Effector CD4-positive, alpha-beta T cell (primary cell): ENCODE measurements around the gene AKR1B15.
"Not testable (repeated sequence)": the region's sequence is repeated elsewhere in the genome, so short reads cannot be mapped to it uniquely, and the experiment has no call there.

ENCODE experiments used
- DNase-seq: peaks from one replicate; pipeline ENCODE4 v3.0.0-alpha.2; 2020

Gene AKR1B15

DNA sequence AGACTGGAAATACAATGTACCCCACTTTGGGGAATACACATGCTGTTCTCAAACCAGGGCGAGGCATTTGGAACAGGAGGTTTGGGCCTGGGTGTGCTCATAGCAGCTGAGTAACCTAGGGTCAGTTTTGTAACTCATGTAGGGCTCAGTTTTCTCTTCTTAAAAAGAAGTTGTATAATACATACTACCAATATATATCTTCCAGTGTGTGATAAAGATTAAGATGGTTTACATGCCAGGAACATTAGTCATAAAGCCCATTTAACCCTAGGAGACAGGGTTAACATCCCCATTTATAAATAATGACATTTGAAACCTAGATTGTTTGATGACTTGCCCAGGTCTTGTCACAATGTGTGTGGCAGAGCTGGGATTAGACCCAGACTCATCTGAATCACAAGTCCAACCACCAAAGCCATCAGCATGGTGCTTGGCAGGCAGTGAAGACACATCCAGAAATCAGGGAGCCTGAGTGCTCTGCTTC, 15.6 kb upstream of the AKR1B15 start:
- DNase-seq: no peak

DNA sequence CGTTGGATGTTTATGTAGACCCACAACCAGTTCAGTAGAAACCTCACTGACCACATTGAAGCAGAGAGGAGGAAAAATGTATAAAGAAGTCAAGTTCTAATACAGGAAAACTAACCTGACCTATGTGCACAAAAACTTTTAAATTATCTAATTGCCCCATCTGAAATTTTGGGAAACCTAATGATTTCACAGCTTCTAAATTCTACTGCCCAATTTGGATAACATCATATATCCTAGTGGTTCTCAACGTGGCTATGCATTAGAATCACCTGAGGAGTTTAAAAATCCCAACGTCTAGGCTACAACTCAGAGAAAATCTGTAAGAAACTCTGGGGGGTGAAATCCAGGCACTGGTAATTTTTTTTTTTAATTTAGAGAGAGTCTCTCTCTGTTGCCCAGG, 14.3 kb upstream of the AKR1B15 start:
- DNase-seq: no peak

DNA sequence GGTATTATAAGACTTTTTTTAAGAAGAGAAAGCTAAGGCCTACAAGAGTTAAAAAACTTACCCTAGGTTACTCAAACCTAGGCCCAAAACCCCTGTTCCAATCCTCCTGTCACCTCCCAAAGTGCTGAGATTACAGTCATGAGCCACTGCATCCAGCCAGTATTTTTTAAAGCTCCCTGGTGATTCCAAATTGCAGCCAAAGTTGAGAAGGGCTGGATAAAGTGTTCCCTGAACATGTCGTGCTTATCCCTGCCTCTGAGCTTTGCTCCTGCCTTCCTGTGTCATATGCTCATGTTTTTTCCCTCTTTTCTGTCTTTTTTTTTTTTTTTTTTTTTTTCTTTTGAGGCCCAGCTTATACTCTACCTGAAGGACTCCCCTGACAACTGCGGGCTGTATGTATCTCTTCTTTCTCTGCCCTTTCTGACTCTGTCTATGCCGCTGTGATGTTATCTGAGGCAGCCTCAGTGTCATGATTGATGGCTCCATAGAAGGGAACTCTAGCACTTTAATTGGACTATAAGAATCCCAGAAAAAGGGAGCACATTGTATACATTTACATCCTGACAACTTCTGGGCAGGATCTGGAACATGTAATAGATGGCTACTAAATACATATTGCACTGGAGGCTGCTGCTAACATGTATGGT, 13.5 kb upstream of the AKR1B15 start:
- no peak for DNase-seq

DNA sequence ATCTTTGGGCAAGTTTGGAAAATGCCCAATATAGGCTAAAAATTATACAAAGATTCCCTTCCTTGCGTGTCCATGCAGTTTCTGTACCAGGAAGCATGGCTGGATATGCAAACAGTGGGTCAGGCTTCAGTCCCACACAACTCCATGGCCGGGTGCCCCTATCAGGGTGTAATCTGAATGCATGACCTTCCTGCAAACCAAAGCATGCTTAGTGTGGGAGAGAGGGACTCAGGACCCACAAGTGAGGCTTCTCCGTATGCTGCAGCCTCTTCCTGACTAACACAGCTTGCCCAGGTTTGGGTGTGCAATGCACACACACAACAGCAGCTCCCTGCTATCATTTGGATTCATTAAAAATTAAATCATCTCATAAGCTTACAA, 13.0 kb upstream of the AKR1B15 start:
- DNase-seq: no peak

DNA sequence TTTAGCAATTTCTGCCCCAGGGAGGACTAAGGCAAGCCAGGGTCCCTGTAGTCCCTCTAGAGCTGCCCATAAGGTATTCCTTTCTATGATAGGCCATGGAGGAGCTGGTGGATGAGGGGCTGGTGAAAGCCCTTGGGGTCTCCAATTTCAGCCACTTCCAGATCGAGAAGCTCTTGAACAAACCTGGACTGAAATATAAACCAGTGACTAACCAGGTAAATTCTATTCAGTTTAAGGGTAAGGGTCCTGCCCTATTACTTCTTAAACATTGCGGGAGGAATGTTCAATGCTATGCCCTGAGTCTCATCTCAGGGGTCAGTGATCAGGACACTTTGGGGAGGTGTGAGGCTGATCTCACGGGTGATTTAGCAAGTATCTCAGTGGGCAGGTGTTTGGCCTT, 12.4 kb upstream of the AKR1B15 start:
- not testable (repeated sequence) for DNase-seq

DNA sequence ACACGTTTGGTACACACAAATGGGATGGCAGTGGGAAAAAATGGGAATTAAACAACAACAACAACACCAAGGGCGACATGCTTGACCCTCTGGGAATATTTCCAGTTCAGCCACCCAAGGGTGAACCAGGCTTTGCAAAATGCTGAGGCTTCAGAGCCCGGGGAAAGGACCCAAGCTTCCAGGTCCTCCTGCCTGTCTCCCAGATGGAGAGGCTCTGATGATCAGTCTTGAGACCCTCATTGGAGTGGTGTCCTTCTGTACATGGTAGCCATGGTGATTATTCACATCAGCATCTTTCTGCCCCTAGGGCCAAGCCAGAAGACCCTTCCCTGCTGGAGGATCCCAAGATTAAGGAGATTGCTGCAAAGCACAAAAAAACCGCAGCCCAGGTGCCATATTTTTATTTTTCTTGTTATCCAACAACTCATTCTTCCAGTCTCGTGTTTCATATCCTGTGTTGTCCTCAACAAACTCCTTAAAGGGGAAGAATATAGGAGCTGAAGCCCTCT, 11.6 kb upstream of the AKR1B15 start:
- not testable (repeated sequence) for DNase-seq

DNA sequence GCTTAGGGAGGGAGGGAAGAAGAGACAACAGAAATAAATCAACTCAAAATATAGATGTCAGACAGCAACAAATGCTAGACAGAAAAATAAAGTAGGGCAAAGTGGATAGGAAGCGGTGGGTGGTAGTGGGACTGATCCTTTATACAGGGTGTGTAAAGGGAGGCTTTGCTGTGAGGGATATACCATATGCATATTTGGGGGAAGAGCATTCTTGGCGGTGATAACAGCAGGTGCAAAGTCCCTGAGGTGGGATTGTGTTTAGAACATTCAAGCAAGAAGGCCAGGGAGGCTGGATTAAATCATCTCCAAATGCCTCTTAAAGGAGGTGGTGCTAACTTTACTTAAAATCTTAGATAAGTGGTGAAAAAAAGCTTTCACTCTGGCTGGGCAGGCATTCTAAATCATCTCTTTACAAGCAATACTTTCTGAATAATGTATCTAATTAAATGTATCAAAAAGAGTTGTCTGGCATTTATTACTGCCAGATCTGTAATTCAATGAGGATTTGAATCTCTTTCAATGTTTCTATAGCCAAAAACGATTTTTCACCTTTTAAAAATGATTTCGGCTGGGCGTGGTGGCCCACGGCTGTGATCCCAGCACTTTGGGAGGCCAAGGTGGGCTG, 9.4 kb upstream of the AKR1B15 start:
- DNase-seq: no peak

DNA sequence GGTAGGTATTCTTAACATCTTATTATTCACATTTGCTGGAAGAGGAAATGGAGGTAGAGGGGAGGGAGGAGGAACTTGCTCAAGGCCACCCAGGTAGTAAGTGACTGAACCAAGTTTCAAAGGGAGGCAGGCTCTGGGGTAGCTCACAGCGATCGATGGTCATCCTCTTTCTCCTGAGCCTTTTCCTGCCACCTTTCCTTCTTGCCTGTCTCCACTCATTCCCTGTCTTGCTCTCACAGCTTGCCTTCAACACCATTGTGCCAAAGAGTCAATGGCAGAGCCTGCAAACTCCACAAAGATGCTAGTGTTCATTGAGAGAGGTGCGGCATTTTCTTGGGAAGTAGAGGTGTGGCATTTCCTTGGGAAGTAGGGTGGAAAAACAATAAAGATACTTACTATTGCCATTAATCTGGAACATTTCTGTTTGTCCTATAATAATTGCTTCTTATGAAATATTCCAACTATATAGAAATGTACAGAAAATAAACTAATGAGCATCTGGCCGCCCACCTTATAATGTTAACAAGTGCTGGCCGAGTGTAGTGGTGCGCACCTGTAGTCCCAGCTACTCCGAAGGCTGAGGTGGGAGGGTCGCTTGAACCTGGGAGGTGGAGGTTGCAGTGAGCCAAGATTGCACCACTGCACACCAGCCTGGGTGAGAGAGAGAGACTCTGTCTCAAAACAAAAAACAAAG, 7.3 kb upstream of the AKR1B15 start:
- DNase-seq: not testable (repeated sequence)

DNA sequence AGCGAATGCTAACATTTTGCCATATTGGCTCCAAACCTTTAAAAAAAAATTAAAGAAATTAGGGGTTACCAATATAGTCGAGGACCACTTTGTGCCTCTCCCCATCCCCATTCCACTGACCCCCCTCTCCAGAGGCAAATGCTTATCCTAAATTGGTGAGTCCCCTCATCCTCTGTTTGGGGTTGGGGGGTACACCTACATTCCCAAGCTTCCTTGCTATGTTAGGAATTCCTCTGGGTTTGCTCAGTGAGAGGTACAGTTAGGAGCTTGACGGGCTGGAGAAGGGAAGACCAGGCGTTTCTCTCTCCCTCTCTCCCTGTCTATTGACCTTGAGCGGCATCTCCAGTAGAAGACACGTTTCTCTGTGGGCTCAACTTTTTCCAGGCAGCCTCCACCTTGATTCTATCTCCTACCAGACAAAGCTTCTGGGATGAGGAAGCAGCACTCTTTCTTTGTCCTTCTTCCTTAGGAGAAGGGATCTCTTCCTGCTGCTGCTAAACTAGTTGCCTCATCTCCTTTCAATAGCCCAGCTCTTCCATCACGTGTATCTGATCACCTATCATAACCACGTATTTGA, 6.6 kb upstream of the AKR1B15 start:
- DNase-seq: no peak

DNA sequence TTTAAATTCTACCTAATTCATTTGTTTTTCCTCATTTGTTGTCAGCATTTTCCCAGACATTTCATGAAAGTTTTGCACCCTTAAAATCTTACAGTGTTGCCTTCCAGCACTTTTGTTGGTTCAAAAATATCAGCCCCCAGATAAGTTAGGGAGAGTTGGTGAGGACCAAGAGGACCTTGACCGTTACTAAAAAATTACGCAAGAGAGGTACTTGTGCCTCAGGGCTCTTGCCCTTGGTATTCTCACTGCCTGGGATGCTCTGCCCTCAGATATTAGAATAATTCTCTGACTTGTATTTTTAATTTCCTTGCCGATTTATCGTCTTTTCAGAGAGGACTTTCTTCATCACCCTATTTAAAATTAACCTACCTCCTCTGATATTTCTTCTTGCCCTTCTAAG, 3.5 kb upstream of the AKR1B15 start:
- no peak for DNase-seq

DNA sequence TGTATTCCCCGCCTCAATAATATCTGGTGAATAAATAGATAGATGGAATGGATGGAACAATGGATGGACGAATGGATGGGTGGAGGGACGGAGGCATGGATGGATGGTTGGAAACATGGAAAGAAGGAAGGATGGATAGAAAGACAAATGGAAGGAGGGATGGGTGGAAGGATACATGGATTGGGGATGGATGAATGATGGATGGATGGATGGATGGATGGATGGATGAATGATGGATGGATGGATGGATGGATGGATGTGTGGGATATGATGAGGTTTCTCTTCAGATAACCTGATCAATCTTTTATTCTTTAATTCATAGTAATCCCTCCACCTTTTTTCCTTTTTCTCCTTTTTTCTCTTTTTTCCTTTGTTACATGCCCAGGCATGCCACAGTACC, 3.0 kb upstream of the AKR1B15 start:
- no peak for DNase-seq

DNA sequence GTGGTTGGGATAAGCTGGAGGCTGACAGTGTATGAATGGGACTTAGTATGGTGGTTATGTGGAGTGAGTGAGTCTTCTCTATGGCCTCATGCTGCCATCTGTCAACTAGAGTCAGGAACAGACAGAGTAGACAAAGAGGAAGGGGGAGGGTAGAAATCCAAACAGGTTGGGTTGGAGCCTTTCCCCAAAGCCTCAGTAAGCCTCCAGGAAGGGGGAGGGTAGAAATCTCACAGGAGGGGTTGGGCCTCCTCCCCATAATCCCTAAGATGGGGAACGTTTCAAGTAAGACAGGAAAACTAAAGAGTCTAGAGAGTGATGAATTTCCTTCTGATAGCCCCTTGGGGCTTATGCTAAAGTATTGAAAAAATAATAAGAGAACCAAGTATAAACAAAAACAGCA, 2.0 kb upstream of the AKR1B15 start:
- DNase-seq: no peak

DNA sequence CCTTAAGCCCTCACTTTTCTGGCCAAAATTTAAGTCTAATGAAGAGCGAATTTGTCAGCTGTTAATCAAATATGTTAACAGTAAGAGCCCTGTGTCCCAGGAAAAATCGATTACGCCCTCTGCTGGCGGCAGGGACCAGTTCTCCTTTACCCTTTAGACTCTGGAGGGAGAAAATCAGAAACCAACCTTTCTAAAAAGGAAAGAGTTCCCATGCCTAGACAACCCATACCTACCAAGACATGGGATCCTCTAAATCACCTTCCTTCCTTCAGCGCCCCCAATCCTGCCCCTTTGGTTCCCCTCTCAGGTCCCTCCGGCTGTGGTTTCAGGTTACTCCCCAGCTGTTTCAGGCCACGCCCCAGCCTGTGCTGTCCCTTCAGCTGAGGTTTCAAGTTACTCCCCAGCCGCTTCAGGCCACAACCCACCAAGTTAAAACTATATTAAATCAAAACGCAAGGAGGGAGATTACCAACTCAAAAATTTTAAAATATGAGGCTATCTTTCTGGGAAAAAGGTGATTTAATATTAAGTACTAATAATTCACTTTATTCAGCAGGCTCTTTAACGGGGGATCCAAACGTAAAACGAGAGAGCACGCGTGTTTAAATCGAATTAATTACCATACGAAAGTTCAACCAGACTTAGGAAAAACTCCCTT, 1.4 kb upstream of the AKR1B15 start:
- peak; percentile 61 for DNase-seq

DNA sequence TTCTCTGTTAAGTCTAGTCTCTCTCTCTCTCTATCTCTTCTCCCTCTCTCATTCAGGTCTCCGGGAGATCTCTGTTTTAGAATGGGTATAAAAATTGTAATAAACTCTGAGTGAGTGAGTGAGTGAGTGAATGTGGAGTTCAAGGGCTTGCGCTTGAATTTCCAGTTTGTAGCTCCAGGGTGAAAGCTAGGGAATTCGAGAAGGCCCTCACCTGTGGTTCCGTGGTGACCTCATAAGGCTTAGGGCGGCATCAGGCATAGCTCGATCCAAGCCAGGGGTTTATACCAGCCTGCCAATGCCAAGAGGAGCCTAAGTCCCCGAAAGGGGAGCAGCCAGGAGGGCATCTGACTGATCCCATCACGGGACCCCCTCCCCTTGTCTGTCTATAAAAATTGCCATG, 456 bp downstream of the AKR1B15 start:
- no peak for DNase-seq

DNA sequence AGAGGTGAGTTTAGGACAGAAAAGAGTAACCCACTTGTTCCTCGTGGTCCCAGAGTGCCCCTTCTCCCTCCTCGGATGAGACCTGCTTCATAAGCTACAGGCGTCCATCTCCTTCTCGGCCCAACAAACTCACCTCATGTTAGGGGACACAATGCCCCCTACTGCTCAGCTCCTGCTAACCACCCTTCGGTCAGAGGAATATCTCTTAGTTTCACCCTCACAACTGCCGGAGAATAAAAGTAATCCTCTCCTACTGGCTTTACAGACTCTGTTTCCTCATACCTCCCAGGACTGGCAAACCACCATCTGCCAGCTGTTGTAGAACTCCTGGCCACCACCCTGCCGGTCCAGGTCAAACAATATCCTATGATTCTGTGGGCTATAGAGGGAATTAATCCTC, 3.2 kb downstream of the AKR1B15 start:
- DNase-seq: no peak

DNA sequence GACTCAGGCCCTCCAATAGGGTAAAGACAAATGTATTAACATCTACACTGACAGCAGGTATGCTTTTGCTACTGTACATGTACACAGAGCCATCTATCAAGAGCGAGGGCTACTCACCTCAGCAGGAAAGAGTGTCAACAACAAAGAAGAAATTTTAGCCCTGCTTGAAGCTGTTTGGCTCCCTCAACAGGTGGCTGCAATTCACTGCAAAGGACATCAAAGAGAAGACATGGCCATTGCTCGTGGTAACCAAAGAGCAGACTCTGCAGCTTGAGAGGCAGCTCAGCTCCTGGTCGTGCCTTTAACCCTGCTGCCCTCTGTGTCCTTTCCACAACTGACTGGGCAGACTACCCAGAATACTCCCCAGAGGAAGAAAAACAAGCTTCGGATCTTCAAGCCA, 5.1 kb downstream of the AKR1B15 start:
- DNase-seq: no peak

DNA sequence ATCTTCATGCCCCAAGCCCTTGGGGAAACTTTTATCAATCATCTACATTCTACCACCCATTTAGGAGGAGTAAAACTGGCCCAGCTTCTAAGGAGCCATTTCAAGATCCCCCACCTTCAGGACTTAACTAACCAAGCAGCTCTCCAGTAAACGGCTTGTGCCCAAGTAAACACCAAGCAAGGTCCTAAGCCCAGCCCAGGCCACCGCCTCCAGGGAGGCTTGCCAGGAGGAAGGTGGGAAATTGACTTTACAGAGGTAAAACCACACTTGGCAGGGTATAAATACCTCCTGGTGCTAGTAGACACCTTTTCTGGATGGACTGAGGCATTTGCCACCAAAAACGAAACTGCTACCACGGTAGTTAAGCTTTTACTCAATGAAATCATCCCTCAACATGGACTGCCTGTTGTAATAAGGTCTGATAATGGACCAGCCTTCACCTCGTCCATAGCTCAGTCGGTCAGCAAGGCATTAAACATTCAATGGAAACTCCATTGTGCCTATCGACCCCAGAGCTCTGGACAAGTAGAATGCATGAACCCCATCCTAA, 5.6 kb downstream of the AKR1B15 start:
- DNase-seq: no peak

DNA sequence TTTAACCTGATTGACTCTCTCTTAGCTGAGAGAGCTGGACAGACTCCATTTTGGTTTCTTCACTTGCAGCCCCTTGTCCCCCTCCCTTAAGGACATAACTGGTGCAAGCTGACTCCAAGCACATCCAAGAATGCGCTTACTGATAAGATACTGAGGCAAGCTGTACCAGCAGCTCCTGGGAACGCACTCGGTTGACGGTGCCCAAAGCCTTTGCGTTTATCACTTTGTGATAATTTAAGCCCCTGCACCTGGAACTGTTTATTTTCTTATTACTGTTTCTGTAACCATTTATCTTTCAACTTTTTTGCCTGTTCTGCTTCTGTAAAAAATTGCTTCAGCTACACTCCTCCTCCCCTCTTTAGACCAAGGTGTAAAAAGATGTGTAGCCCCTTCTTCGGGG, 8.5 kb downstream of the AKR1B15 start:
- DNase-seq: no peak

DNA sequence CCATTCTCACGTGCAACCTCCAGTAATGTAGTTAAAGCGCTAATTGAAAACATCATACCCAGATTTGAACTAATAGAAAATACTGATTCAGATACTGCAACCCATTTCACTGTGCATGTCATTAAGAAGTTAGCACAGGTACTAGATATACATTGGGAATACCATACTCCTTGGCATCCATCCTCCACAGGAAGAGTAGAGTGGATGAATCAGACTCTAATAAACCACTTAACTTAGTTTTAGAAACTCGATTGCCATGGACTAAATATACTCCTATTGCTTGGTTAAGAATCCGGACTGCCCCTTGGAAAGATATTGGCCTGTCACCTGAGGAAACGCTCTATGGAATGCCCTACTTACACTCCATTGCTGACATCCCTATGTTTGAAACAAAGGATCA, 9.5 kb downstream of the AKR1B15 start:
- no peak for DNase-seq

DNA sequence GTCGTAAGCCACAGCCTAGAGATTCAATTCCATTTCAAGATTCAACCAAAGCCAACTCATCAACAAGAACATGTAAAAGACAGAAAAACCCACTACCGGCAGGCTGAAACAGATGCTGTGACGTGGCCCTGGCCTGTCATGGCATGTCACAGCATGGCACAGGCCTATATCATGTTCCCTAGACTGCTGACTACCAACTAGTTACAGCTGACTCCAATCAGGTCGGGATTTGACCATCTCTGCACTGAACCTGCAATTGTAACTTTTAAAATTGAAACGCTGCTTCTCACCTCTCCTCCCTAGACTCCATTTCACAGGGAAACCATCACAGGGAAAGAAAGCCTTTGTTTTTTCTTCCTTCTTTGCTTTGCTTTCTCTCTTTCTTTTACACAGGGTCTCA, 12.7 kb downstream of the AKR1B15 start:
- not testable (repeated sequence) for DNase-seq

DNA sequence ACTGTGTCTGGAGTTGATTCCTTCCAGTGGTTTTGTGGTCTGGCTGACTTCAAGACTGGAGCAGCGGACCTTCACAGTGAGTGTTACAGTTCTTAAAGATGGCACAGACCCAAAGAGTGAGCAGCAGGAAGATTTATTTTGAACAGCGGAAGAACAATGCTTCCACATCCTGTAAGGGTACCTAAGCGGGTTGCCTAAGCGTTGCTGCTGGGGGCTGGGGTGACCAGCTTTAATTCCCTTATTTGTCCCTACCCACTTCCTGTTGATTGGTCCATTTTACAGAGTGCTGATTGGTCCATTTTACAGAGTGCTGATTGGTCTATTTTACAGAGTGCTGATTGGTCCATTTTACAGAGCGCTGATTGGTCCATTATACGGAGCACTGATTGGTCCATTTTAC, 13.2 kb downstream of the AKR1B15 start:
- no peak for DNase-seq

DNA sequence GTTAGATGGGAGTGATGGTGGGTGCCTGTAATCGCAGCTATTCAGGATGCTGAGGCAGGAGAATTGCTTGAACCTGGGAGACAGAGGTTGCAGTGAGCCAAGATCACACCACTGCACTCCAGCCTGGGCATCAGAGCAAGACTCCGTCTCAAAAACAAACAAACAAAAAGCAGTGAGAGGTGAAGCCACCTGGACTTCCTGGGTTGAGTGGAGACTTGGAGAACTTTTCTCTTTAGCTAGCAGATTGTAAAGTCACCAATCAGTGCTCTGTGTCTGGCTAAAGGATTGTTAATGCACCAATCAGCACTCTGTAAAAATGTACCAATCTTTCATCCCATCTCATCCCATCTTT, 14.5 kb downstream of the AKR1B15 start:
- DNase-seq: not testable (repeated sequence)

DNA sequence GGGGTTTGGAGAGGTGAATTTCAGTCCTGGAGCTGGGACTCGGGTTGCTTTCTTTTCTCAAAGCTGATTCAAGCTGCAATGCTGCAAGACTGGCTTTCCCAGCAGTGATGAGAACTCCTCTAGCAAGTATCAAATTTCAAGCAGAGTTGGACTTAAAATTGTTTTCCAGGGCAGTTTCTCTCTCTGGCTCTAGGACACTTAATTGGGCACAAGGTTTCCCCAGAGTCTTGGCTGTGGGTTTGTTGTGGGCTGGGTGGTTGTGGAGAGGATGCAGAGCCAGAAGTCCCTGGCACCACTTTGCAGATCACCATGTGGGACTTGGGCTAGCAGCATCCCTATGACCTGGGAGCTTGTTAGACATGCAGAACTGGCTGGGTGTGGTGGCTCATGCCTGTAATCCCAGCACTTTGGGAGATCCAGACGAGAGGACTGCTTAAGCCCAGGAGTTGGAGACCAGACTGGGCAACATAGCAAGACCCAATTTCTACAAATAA, 16.8 kb downstream of the AKR1B15 start:
- no peak for DNase-seq
